GM21717 (cell line): ENCODE results near the gene LEP.

Experiments
- ATAC-seq: cut with Tn5 transposase; IDR thresholded peaks from one replicate; pipeline ENCODE4 v1.9.1; 2021; ENCODE audit warnings: mild to moderate bottlenecking, moderate library complexity; ENCODE audit not compliant: unreplicated experiment

LEP gene

DNA sequence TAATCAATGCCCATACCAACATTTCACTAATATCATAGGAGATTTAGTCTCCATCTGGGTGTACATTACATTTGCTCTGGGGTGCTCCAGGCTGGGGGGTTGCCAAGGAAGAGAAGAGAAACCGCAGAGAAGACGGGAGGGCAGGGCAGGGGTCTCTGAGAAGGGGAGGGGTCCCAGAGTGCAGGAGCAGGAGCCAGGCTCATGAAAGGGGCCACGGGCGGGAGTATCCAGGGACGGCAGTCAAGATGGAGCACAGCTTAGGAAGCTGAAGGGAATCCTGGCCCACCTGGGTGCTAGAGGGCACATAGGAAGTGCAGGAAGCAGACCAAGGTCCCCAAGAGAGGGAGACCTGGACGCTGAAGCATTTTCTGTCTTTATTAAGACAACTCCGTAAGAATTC is 2.2 kb downstream of the LEP start:
- ATAC-seq = no peak

- ATAC-seq = no peak
These were observed 3.8 kb downstream of the LEP start for GRCh38 chr7:128244861-128245260.

GRCh38 chr7:128247108-128247507 is 6.0 kb downstream of the LEP start:
- ATAC-seq = no peak

GRCh38 chr7:128247640-128248194 is 6.6 kb downstream of the LEP start:
- no peak for ATAC-seq

DNA sequence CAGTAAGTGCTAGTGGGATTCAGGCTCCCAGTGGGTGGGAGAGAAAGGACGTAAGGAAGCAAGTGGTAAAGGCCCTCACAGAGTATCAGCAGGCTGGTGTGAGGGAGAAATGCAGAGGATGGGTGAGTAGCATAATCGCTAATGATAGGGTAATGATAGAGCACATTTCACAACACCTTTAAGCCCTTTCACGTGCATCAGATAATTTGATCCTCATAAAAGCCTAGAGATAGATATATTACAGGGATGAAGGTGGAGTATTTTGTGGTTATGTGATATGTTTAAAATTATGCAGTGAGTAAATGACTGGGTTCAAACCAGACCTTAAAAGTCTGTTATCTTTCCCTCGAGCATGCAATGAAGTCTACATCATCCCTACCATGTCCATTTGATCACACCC is 10.3 kb downstream of the LEP start:
- no peak for ATAC-seq

GRCh38 chr7:128253701-128254100 is 12.6 kb downstream of the LEP start:
- ATAC-seq = no peak

- no peak for ATAC-seq
These were observed 13.4 kb downstream of the LEP start for GRCh38 chr7:128254470-128254869.

DNA sequence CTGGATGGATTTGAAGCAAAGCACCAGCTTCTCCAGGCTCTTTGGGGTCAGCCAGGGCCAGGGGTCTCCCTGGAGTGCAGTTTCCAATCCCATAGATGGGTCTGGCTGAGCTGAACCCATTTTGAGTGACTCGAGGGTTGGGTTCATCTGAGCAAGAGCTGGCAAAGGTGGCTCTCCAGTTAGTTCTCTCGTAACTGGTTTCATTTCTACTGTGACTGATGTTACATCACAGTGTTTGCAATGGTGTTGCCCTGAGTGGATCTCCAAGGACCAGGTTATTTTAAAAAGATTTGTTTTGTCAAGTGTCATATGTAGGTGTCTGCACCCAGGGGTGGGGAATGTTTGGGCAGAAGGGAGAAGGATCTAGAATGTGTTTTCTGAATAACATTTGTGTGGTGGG is 14.2 kb downstream of the LEP start:
- ATAC-seq = no peak

DNA sequence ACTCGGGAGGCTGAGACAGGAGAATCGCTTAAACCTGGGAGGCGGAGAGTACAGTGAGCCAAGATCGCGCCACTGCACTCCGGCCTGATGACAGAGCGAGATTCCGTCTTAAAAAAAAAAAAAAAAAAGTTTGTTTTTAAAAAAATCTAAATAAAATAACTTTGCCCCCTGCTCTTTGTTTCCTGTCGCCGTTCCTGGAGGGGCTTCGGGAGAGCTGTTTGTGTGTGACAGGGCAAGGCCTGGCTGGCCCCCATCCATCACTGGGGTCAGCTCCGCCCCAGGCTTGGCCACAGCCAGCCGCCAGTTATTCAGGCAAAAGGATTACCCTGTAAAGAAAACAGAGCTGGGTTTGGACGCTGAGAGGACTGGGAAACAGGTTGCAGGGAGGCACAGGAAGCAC is 16.4 kb downstream of the LEP start:
- ATAC-seq = no peak

GRCh38 chr7:128259131-128260061 is 18.3 kb downstream of the LEP start:
- ATAC-seq = no peak

- ATAC-seq = no peak
These were observed 19.2 kb downstream of the LEP start for GRCh38 chr7:128260069-128260795.

DNA sequence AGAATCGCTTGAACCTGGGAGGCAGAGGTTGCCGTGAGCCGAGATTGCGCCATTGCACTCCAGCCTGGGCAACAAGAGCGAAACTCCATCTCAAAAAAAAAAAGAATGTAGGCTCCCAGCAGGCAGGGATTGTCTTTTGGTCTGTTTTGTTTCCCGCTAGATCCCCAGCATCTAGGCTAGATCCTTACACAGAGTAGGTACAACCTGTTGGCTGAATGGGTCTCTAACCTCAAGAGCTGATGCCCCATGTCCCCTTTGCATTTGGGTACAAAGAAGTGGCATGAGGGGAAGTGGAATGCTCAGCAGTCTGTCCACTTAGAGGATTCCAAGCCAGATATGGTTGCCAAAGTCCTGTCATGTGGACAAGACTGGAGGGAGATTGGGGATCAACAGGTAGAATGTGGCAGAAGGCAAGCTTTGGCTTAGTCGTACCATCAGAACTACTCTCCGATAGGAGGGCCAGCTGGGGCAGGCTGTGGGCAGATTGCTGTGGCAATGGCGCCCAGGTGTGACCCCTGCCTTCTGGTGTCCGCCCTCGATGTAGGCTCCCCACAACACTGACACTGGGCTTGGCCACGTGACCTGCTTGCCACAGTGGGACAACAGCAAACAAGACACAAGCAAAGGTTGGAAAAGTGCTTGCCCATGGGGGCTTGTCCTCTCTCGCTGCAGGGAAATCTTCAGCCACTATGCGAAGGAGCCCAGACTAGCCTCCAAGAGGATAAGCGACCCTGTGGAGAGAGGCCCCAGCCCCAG is 21.4 kb downstream of the LEP start:
- no peak for ATAC-seq

GRCh38 chr7:128263420-128263819 is 22.3 kb downstream of the LEP start:
- no peak for ATAC-seq

DNA sequence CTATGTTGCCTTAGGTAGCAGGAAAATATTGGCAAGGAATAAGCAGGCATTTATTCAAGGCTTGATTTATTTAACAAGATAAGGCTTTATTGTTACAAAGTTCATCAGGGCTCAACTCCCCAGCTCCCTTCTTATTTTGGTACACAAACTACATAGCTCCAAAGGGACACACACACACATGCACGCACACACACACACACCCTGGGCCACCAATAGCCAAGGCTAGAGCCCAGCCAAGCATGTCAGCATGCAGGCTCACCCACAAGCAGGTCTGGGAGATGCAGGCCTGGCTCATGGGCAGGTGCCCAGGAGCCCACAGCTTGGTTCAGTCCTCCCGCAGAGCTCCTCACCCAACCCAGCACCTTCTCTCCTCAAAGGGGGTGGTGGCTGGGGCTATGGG is 23.4 kb downstream of the LEP start:
- ATAC-seq = no peak

- ATAC-seq = no peak
These were observed 24.3 kb downstream of the LEP start for GRCh38 chr7:128265156-128265905.

DNA sequence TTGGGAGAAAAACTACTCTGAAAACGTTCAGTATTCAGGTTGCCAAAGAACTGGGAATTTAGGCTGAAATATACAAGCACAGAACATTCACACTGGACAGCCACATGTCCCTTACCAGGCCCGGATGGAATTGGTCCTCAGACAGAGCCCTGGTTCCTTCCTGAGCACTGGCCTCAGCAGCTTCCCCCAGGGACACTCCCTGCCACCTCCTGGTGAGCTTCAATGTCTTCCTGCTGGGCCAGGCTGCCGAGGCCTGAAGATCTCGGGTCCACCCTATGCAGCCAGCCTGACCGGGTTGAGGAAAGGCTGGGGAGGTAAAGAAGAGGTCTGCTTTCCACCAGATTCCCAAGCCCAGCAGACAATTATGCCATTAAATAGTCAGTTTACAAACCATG is 24.8 kb downstream of the LEP start:
- no peak for ATAC-seq

DNA sequence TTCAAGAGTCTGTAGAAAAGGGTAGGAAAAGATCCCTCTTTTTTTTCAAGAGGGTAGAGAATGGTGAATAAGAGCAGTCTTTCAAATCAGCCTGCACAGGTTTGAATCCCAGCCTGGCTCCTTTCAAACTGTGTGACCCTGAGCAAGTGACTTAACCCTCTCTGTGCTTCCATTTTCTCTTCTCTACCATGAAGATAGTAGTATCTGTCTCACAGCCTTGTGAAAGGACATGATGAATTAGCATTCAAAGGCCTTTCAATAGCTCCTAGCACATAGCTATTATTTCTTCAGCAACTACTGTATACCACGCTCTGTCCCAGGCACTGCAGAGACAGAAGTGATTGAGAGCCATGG is 25.4 kb downstream of the LEP start:
- no peak for ATAC-seq

GRCh38 chr7:128266883-128267594 is 26.0 kb downstream of the LEP start:
- no peak for ATAC-seq

GRCh38 chr7:128267595-128267924 is 26.5 kb downstream of the LEP start:
- no peak for ATAC-seq

- ATAC-seq = no peak
These were observed 27.2 kb downstream of the LEP start for GRCh38 chr7:128268233-128268632.
